A673 (cell line): Measurements from ENCODE around the gene IPO13. TPM values are rescaled to one million over a fixed set of nuclear protein-coding genes. Genes with fewer than 3 reads are reported as not detected.

Experiments
- BruUV-seq: library from RNA; stranded (reverse); fragments of 400-500 nt; replicated peaks from 2 replicates; lab custom pipeline; 2021; lab: Mats Ljungman, UMichigan
- CTCF ChIA-PET: fragments of 300-600 bp; sonication (Branson Sonifier 250); formaldehyde crosslinking; loops from one replicate; lab custom pipeline; 2022; ENCODE audit warnings: antibody characterized with exemption; lab: Charles Lee
- POLR2A ChIA-PET: fragments of 300-600 bp; sonication (Branson Sonifier 250); formaldehyde crosslinking; loops from one replicate; lab custom pipeline; 2022; ENCODE audit warnings: antibody characterized with exemption; ENCODE audit not compliant: low non-redundant PET; lab: Charles Lee
- DNase-seq: peaks from one replicate; pipeline ENCODE4 v3.0.0-alpha.2; 2015; ENCODE audit warnings: low spot score
- H3K27ac ChIP-seq: fragments of 200-600 bp; sonication (generic); 2 replicates; pipeline ENCODE4 v1.5.1; 2016; ENCODE audit warnings: mixed run types, low read depth, mild to moderate bottlenecking, mixed read lengths, antibody characterized with exemption, low read length; ENCODE audit not compliant: poor library complexity, severe bottlenecking
- H3K27me3 ChIP-seq: fragments of 200-600 bp; sonication (generic); replicated peaks from 2 replicates; pipeline ENCODE4 v1.6.1; 2017; ENCODE audit warnings: mixed run types, low read depth, mild to moderate bottlenecking, mixed read lengths, antibody characterized with exemption, low read length; ENCODE audit not compliant: insufficient read depth, poor library complexity
- H3K36me3 ChIP-seq: fragments of 200-600 bp; sonication (generic); 2 replicates; pipeline ENCODE4 v1.6.1; 2016; ENCODE audit warnings: mixed run types, mild to moderate bottlenecking, mixed read lengths, antibody characterized with exemption, low read length; ENCODE audit not compliant: insufficient read depth, poor library complexity, severe bottlenecking
- H3K4me1 ChIP-seq: fragments of 200-600 bp; sonication (generic); 2 replicates; pipeline ENCODE4 v1.6.1; 2017; ENCODE audit warnings: mixed run types, mild to moderate bottlenecking, mixed read lengths, antibody characterized with exemption, low read length; ENCODE audit not compliant: insufficient read depth, poor library complexity, severe bottlenecking
- H3K4me3 ChIP-seq: fragments of 200-600 bp; sonication (generic); 2 replicates; pipeline ENCODE4 v1.5.1; 2016; ENCODE audit warnings: low read depth, mixed run types, mild to moderate bottlenecking, mixed read lengths, low read length; ENCODE audit not compliant: poor library complexity, severe bottlenecking
- H3K9me3 ChIP-seq: fragments of 200-600 bp; sonication (generic); 2 replicates; pipeline ENCODE4 v1.6.1; 2016; ENCODE audit warnings: mixed run types, low read depth, mild to moderate bottlenecking, mixed read lengths, antibody characterized with exemption, low read length; ENCODE audit not compliant: poor library complexity, severe bottlenecking
- CTCF ChIP-seq: fragments of 300-800, 200-600 bp; sonication (generic); conservative IDR thresholded peaks from 2 replicates; pipeline ENCODE4 v1.5.1; 2017; ENCODE audit warnings: low read depth, mild to moderate bottlenecking, antibody characterized with exemption, low read length, moderate library complexity, mixed read lengths
- EZH2 ChIP-seq: fragments of 200-600 bp; sonication (generic); IDR thresholded peaks from 2 replicates; pipeline ENCODE4 v1.6.1; 2017; ENCODE audit warnings: borderline replicate concordance, low read depth, mild to moderate bottlenecking, mixed read lengths, antibody characterized with exemption, low read length; ENCODE audit not compliant: poor library complexity, severe bottlenecking
- intact Hi-C: fragments of 100-400 bp; cut with micrococcal nuclease; formaldehyde crosslinking; loops from one replicate; pipeline ENCODE4 v1.10.0; 2022; ENCODE audit not compliant: unreplicated experiment
- total RNA-seq: library from RNA; stranded (reverse); gene quantifications from 2 replicates; pipeline ENCODE4 v1.2.3, GENCODE V29; 2021

IPO13 gene
- total RNA-seq, 1 experiment from 2014 or later, result 53.4 TPM

GRCh38 chr1:43976890-43977289 lies 30.1 kb downstream of the IPO13 start:
- Histone ChIP-seq H3K27me3 (no peaks in the 10 kb centered on the region), H3K4me3 (no peak overlapping the region), H3K4me1 (peaks cover 27% of the 10 kb centered on the region), H3K27ac (no peak overlapping the region), H3K36me3 (peaks cover 26% of the 10 kb centered on the region), H3K9me3 (no peaks in the 10 kb centered on the region)
- ChIA-PET POLR2A (no interaction called here), CTCF (no interaction called here)
- TF ChIP-seq CTCF (no peak), EZH2 (no peak)
- no peak for DNase-seq
- no TSS peak for BruUV-seq
- intact Hi-C loops, result no loop called here

- ChIA-PET CTCF (no interaction called here), POLR2A (interaction anchor here (0.6 kb wide), 1 partner anchor 8 kb away, joined by 3 read pairs; the partner anchor contains the start of gene DPH2)
- intact Hi-C loops, result no loop called here
- TF ChIP-seq EZH2 (no peak), CTCF (no peak)
- Histone ChIP-seq H3K36me3 (peaks cover 27% of the 10 kb centered on the region), H3K27ac (peak overlapping the region; percentile 17), H3K4me1 (peaks cover 27% of the 10 kb centered on the region), H3K9me3 (no peaks in the 10 kb centered on the region), H3K27me3 (no peaks in the 10 kb centered on the region), H3K4me3 (no peak overlapping the region)
- TSS peak; percentile 33 for BruUV-seq
- DNase-seq, result no peak
Measured at GRCh38 chr1:43977376-43978263, 30.9 kb downstream of the IPO13 start.

- intact Hi-C loops, result no loop called here
- H3K4me3 ChIP-seq, result peak overlapping the region; percentile 53
- ChIA-PET POLR2A (interaction anchor here (0.6 kb wide), 1 partner anchor 9 kb away, joined by 3 read pairs; the partner anchor contains the start of gene DPH2), CTCF (no interaction called here)
- peaks cover 27% of the 10 kb centered on the region for H3K36me3 ChIP-seq
- BruUV-seq, result no TSS peak
- no peaks in the 10 kb centered on the region for H3K27me3 ChIP-seq
- no peak for DNase-seq
- no peak for TF ChIP-seq CTCF
- TF ChIP-seq EZH2, result no peak
- H3K4me1 ChIP-seq, result peaks cover 27% of the 10 kb centered on the region
- H3K9me3 ChIP-seq, result no peaks in the 10 kb centered on the region
- peak overlapping the region; percentile 17 for H3K27ac ChIP-seq
Measured at GRCh38 chr1:43978264-43978550, 31.5 kb downstream of the IPO13 start.
